ENCODE results near the gene GLIS1.

GLIS1 gene

DNA sequence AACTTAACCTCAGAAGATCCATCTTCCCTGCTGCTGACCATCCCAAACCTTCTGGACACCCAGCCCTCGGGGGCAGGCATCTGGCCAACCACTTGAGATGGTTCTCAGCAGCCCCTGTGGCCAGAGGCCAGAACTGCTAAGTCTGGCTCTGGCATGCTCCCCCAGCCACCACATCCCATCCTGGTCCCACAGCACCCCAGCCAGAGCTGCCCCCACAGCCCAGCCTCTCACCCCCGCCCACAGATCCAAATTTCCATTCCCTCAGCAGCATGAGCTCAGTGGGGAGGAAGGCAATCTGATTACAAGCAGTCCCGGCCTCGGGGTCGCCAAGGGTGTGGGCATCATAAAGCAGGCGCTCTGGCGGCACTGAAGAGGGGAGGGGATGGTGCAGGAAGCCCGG, 45.6 kb downstream of the GLIS1 start:
- DNase-seq: no peak

DNA sequence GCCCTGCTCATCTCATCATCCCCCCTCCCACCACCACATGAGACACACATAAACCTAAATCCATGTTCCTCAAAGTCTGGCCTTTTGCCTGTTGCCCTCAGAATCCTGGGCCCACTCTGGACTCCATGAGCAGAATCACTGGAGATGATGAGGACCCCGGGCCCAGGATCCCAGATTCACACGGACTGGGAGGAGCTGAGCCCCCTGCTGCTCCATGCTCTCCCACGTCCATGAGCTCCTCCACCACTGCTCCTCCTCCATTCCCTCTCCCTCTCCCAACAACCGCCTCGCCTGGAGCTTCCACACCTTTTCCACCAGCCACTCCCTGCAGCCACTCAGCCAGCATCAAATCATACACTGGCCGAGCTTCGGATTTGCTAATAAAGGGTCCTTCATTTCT, 47.6 kb downstream of the GLIS1 start:
- no peak for DNase-seq

DNA sequence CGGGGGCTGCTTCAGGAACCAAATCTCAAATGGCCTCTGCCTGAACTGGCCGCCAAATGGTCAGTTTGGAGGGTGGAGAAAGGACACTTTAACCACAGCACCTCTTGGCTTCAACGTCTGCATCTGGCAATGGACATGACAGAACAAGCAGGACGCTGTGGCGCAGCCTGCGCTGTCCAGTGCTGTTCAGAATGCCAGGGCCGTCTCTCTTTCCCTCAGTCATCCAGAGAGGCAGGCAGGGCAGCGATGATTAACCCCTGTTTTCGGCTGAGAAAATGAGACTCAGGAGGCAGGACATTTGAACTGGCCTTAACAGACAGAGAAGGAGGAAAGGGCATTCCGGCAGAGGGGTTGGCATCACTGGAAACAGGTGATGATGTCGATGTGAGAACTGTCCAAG, 48.6 kb downstream of the GLIS1 start:
- DNase-seq: no peak

DNA sequence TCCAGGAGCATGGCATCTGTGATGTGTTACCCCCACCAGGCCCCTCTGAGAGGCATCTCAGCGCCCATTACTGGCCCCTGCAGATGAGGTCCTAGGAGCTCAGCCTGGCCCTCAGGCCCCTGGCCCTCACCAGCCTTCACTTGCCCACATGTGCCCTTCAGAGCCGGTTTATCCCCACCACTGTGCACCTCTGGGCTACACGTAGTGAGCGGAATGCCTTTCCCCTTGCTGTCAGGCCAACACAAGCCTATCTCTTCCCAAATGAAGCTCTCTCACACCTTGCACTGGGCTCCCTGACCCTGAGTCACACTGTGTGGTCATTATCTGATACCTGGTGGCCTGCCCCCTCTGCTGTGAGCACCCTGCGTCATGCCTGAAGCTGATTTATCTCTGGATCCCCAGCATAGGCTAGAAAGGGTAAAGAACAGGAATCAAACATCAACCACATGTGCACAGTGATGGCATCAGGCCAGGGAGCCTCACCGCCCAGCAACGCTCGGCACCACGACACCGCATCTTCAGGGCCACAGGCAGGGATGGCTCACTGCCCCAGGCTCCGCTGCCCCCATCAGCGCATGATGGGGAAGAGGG, 49.1 kb downstream of the GLIS1 start:
- no peak for DNase-seq

DNA sequence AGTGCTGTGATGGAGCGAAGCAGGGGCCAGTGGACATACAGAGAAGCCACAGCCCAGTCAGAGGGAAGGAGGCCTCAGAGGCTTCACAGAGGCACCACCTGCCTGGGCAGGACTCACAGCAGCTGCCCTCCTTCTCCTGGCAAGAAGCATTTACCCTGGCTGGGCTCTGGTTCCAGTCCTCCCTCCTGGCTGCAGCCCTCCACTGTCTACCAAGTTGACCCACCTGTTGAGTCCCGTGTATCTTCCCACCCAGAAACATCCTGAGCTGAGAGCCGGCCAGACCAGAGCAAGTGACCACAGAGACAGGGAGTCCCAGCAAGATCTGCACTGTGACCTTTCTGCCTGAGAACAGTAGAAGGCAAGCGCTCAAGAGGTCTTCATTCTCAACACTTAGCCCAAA, 49.7 kb downstream of the GLIS1 start:
- no peak for DNase-seq

DNA sequence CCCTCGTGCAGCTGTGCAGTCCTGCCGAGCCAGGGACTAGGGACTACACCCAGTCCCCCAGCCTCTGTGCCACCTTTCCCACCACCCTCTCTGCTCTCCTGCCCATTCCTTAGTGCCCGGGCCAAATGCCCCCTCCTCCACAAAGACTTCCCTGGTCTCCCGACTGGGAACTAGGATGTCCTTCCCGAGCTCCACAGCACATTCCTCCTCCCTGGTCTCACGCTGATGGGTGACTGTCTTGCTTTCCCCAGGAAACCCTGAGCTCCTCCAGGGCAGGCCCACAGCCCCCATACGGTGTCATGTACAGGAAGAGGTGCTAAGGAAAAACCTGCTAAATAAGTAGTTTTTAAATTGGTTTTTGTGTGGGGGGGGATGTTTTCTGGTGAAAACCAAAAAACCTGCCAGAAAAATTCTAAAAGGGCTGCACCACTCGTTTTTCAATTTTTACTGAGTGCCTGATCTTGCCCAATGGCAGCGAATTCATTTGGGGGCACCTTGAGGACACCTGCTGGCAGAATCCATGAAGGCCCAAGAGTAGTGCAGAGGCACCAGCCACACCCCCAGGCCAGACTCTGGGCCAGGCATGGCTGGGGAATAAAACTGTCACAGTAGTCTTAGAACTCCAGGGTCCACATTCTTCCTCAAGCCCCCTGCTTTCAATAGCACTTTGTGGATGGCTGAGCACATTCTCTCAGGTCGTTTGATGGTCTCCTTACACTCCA, 50.4 kb downstream of the GLIS1 start:
- DNase-seq: no peak

DNA sequence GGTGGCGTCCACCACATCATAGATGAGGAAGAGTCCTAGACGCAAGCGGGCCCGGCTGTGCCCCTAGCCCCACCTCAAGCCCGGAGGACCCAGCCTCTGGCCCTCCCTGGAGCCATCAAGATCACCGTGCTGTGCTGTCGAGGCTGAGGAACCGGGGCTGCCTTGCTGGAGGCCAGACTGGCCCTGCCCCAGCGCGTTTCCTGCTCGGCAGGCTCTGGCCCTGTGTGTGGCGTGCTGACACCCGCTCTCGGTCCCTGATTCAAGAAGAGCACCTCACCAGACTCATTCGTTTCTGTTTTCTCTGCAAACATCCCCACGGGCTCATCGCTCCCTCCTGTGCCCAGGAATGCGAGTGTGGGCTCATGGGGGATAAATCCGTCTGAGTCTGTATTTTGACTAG, 51.1 kb downstream of the GLIS1 start:
- no peak for DNase-seq

DNA sequence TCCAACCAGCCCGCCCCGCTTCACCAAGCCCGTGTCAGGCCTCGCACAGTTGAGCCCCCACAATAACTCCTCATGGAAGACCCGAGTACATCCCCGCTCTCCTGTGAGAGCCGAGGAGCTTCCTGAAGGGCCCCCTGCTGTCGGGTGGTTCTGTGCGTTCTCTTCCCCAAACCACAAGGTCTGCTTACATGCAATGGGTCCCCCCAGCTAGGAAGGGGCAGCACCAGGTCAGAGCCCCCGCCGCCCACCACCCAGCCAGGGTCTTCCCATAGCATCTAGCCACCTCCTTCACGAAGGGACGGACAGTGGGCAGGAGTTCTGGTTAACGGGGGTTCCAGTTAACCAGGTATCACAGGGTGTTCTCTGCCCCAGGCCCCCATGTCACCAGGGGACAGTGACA, 51.5 kb downstream of the GLIS1 start:
- no peak for DNase-seq

DNA sequence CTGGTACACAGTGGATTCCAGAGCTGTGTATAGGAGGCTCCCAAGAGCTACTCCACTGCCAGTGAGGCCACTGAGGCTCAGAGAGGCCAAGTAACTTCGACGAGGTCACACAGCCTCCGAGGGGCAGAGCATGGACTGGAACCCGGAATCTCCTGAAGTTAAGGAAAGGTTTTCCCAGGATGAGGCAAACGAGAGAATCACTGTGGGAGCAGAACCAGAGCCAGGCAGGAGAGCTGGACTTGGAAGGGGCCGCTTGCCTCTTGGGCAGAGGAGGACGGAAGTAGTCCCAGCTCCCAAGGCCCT, 52.0 kb downstream of the GLIS1 start:
- DNase-seq: no peak

DNA sequence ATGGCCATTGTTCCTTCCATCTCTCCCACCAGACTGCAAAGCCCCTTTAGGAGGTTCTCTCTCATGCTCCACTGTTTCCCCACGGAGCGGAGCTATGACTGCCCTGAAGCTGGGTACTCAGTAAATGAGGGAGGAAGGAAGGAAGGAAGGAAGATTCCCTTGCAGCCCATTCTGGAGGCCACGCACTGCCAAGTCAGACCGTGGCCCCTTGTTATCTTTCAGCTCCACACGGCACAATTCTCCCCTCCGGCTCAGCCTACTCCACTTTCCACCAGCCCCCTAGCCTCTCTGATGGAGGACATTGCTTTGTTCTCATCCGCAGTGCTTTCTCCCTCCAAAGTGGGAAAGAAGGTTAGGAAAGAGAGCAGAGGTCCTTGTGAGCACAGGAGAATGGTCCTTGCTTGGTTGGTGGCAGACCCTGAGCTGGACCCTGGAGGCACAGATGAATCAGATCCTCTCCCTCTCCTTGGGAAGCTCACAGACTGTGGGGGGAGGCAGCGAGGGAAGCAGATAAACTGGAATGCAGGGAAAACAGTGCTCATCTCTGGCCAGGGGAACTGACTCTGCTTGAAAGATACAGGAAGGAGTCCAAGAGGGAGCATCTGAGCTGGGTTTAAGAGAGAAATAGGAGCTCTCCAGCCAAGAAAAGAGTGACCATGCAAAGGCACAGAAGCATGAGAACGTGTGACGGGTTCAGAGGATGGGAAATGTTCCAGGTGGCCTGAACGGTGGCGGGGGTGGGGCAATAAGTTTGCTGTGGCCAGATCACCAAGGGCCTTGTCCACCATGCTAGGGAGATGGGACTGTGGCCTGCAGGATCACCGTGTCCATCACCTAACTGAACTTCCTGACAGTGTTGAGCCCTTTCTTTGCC, 52.6 kb downstream of the GLIS1 start:
- no peak for DNase-seq

DNA sequence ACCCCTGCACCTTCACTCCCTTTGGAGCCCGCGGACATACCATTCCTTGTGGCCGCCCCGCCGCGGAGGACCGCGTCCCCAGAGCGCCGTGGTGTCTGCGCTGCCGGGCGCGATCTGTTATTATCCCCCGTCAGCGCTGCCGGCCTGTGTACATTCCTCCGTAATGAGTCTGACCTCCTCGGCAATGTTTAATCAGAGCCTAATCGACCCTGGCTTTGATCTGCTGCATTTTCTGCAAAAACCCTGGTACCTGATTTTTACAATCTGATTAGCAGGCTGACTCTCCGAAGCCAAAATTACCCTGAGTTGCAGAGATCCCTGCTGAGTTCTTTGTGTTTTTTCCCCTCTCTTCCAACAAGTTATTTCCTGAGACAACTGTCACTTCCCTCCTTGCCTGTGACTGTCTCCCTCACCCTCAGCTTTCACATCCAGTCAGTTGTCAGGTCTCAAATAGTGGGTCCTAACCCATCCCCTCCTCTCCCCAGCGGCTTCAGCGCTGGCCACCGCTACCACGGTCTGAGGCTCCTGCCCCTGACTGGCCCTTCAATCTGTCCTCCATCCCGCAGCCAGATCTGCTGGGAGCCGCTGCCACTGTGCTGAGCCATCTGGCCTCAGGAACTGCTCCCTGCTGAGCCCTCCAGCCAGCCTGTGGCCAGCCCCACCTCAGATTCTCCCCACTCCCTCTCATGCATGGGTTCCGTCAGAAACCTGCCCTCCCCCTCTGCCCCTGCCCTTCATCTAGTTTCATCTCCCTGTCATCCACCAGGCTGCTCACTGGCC, 53.5 kb downstream of the GLIS1 start:
- DNase-seq: no peak

DNA sequence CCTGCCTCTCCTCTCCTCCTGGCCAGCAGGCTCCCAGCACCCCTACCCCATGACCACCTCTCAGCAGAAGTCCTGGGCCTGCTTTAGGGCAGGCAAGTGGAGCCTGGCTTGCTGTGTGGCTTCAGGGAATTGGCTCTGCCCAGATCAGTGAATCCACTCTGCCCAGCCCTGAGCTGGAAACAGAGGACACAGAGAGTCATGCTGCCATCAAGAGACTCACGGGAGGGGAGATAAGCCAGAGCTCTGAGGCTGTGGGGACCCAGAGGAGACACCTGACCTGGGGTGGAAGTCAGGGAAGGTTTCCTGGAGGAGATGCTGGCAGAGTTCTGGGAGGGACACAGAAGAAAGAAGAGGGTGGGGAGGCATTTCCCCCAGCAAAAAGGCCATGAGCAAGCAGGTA, 54.2 kb downstream of the GLIS1 start:
- no peak for DNase-seq

DNA sequence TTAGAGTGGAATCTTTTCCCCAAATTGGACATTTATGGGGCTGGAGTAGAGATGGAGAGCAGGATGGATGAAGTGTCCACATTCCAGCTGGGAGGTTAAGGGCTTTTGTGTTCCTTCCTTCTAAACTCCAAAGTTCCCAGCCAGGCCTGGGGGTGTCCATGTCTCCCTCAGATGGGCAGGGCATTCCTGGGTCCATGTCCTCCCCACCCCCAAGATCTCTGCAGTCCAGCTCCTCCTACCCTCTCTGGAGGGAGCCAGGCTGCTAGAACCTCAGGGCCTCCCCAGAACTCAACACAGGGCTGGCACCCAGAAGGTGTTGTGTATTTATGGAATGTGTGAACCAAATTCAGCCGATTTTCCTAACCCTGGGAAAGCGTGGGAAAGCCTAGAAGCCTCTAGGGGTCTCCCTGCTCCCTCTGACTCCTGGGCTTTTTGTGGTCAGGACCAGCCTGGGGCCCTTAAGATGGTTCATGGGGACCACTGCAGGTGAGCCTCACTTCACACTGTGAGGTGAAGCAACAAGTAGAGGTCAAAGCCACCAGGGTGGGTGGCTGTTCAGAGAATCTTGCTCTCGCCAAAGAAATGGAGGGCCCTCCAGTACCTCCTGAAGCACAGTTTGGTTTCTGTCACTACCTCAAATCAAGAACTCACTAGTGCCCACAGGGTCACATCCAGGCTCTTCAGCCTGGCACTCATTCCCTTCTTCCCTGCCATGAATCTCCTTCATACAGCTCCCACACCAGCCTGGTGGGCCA, 54.8 kb downstream of the GLIS1 start:
- no peak for DNase-seq

DNA sequence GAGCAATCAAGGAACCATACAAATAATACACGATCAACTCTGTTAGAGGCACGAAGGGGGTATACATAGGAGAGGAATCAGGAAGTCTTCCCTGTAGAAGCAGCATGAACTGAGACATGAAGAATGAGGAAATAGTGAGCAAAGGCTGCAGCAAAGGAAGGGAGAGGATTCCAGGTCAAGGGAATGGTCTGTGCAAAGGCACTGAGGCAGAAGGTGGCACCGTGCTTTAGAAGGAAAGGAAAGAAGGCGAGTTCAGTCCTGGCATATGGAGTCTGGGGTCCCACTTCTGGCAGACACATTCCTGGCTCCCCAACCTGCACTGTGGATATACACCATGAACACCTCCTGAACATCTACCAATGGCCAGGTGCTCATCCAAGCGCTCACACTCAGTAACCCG, 56.1 kb downstream of the GLIS1 start:
- no peak for DNase-seq

DNA sequence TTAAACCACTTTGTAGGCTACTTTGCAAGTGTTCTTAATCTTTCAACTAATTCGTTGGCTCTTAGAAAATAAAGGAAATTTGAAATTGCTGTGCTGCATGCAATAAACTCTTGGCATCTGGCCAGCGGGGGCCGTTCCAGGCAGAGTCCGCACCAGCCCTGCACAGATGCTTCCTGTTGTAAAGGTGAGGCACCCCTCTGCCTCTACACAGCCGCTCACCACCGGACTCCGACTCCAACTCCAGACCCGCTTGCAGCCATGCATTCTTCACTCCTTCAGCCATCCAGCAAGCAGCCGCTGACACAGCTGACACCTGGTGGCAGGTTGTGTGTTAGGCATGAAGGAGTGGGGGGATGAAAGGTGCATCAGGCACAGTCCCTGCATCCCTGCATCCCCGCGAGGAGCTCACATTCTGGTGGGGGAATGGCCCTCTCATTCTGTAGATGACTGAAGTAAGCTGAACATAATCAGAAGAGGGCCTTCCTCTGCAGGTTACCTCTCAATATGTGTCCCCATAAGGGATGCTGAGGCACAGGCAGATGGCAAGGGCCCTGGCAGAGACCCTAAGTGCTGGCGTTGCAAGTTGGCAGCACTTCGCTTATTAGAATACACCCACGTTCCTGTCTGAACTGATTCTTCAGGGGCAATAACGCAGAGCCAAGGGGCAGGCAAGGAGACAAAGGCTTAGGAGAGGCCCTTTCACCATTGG, 56.8 kb downstream of the GLIS1 start:
- DNase-seq: peak; percentile 7

DNA sequence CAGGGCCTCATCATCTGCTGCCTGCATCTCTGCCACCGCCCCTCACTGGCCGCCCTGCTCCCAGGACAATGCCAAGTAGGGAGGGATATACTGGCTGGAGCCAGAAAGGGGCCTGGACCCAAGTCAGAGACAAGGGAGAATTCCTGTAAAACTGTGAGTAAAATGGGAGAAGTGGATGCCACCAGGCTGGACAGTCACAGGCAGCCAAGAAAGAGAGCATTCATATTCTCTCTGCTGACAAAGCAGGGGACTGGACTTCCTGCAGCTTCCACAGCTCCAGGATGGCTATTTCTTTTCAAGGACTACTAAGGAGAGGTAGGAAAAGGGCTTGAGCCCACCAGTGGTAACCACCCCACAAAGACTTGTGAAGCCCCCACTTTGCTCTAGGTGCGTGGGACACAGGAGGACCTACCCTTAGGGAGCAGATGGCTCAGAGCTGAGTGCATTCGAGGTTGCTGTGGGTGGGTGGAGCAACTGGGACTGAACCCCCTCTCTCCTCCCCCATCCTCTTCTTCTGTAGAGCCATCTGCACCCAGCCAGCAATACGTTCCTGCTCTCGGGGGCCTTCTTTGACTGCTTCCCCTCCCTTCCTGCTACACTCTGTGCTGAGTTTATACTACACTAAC, 57.5 kb downstream of the GLIS1 start:
- no peak for DNase-seq

DNA sequence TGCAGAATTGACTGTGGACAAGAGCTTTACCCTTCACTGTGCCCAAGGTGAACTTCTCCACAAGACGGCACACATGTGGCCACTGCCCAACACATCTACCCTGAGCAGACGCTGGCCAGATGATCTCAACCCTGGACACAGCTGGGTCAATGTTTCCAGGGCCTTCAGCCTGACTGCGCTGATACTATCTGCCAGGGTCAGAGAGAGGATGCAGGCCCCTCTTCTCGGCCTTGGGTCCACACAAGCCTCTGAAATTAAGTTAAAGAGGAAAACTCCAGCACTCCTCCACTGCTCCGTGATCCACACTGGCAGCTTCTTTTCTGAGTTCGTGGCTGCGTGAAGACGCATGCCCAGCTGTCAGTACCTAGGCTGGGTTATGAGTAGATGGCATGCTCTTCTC, 58.1 kb downstream of the GLIS1 start:
- DNase-seq: no peak

DNA sequence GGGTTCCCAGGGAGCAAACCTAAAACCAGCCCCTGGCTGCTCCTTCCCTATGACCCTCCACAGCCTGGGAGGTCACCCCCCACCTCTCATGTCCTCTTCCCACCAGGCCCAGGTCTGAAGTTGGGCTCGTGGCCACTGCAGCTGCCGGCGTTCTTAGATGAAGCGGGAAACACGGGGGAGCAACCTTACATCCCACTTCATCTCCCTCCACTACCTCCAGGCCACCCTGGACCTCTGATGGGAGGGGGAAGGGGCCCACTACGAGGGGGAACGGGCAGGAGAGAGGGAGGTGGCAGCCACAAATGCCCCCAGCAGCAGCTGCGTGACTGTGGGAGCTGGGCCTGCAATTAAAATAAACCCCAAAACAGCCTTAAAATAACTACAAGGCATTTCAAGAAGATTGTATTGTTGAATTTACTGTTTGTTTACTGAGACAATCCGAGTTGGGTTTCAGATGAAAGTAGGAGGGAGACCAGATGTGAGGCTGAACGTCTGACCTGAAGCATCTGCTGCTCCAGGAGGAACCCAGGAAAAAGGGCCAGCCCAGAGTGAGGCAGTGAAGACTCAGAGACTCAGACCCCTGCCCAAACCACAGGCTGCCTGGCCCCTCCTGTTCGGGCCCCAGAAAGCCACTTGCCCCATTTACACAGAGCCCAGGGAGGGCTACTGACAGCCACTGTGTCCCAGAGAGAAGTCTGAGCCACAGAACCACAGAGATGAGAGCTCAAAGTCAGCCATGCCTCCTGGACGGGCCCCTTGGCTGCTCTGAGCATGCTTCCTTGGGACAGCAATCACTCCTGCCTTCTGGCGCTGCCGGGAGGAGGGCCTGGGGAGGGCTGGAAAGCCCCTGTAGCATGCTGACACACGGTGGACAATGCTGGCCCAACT, 59.8 kb downstream of the GLIS1 start:
- no peak for DNase-seq

DNA sequence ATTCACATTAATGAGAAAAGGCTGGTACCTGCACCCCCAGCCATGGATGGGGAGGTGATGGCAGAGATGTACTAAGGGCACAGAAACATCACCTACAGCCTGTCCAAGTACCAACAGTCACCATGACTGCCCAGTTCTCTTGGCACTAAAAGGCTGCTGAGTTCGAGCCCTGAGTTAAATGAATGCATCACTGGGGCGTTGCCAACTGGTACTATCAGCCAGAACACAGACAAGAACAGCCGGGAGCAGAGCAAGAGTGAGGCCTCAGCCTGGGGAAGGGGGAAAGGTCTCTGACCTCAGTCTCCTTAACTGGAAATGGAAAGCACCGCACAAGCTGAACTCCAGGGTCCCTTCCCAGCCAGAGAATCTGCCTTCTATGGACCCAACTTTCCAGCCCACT, 60.5 kb downstream of the GLIS1 start:
- no peak for DNase-seq

DNA sequence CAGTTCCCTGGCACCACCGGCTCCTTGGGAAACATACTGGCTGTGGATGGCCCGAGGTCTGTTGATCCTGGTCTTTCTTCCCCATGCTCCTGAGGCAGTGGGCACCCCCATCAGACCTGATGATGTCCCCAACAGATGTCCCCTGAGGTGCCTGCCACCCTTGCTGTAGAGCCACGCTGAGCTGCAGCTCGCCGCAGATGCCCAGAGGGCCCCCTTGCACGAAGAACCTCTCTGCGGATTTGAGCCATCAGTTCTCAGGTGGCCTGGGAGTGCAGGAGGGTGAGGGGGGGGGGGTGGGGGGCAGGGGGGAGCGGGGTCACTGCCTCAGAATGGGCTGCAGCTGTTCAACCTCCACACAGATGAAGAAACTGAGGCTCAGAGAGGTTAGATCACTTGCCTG, 60.9 kb downstream of the GLIS1 start:
- DNase-seq: no peak

DNA sequence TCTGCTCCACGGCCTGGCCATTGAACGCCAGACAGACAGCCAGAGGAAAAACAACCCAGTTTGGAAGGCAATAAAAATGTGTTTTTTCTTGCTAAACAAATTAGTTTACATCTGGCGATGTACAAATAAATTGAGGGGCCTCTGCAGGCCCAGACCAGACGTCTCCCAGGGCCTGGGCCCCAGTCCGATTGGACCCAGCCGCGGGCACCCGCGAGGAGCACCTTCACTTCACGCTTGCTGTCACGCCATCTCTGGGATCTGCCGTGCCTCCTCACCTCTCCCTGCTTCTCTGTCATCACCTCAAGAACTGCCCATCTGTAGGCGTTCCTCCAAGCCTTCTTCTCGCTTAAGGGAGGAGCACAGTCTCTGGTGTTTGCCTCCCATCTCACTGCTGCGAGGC, 61.5 kb downstream of the GLIS1 start:
- DNase-seq: no peak

Measured in NCI-H226 (cell line).